GM18867 (cell line): ENCODE data around the gene SPOP.
"Not testable (repeated sequence)": the region's sequence is repeated elsewhere in the genome, so short reads cannot be mapped to it uniquely, and the experiment has no call there.

Experiments used
- ATAC-seq: cut with Tn5 transposase; IDR thresholded peaks from one replicate; pipeline ENCODE4 v1.9.1; 2021; ENCODE audit warnings: mild to moderate bottlenecking, moderate library complexity; ENCODE audit not compliant: unreplicated experiment

SPOP gene

DNA sequence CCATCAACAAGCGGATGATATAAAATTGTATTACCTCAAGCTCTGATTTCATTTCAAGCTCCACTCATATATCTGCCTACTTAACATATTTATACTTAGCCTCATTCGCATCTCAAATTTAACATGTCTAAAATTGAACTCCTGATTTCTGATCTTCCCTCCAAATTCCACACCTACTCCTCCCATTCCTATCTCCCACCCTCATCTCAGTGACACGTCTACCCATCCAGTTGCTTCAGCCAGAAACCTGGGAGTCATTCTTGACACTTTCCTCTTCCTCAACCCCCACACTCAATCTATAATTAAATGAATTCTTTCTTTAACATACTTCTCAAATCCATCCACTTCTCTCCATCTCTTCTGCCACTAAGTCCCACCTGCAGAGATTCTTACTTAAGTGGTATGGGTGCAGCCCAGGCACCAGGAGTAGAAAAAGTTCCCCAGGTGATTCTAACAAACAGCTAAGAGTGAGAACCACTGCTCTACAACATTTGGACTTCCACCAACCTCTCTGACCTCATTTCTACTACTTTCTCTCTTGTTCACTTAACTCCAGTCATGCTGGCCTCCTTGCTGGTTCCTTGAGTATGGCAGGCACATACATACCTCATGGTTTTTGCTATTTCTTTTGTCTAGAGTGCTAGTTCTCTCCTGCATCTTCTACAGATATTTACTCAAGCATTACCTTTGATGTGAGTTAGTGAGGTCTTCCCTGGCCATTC is 18.1 kb downstream of the SPOP start:
- ATAC-seq: no peak

DNA sequence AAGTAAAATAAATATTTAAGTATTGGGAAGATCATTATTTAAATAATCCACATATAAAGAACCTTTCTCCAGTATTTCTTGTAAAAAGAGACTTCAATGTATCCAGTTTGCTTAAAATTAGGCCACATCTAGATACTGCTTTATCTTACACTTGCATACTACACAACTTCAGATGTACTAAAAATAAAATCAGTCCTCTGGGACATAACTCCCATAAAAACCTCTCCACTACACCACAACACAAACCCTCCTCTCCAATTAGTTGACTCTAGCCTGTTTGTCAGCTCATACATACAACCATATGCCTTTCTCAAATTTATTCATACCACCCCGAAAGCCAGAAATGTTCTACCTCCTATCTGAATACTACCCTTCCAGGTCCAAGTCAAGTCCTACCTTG is 21.6 kb downstream of the SPOP start:
- no peak for ATAC-seq

DNA sequence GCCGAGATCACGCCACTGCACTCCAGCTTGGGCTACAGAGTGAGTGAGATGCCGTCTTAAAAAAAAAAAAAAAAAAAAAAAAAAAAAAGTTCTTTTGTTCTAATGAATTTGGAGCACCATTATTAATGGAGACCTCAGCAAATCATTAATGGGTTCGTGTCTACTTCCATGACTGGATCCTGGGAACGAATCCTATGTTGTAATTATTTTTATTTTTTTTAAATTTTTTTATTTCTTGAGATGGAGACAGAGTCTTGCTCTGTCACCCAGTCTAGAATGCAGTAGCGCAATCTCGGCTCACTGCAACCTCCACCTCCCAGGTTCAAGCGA is 30.7 kb downstream of the SPOP start:
- ATAC-seq: no peak

DNA sequence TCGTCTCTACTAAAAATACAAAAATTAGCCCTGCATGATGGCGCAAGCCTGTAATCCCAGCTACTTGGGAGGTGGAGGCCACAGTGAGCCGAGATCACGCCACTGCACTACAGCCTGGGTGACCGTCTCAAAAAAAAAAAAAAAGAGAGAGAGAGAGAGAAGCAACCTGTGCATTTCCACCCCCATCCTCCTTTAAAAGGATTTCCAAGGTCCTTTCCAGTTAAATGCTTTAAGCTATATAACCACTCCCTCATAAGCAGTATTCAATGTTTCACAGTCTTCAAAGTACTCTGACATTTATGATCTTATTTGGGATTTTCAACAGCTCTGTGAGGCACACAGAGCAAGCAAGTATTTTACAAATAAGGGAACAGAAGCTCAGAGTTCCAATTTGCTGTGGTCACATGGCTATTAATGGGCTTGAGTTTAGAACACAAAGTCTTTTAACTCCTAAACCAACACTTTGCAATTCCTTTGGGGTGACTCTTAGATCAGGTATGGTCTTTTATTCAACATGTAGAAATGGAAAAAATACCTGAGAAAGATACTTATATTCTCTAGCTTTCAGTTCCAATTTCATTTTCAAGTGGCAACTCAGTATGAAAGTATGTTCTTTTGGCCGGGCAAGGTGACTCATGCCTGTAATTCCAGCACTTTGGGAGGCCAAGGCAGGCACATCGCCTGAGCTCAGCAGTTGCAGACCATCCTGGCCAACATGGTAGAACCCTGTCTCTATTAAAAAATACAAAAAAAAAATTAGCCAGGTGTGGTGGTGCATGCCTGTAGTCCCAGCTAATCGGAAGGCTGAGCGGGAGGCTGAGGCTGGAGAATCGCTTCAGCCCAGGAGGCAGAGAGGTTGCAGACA is 31.3 kb downstream of the SPOP start:
- ATAC-seq: no peak

DNA sequence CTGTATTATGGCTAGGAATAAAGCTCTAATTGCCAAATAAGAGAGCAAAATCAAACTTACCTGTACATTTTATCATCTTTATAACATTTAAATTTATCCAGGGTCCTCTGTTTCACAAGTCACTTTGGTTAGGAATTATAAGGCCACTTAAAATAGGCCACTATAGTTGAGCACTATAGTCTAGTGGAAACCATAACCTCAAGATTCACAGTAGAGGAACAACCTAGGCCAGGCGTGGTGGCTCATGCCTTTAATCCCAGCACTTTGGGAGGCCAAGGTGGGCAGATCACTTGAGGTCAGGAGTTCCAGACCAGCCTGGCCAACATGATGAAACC is 31.9 kb downstream of the SPOP start:
- ATAC-seq: not testable (repeated sequence)

DNA sequence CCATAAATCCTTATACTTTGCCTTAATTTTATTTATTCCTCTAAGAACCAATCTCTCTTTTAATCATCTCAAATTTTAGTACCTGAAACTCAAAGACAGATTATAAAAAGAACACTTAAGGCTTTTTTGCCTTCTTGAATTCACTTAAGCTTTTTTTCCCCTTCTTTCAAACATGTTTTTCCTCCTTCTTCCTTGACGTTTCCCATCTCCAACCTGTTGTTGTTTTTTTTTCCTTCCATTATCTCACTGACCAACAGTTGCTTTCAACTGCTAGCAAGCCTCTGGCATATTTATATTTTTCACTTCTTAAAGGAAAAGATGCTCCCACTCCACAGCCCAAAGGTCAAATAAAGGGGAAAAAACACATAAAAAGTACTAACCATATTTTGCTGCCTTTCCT is 32.2 kb downstream of the SPOP start:
- no peak for ATAC-seq

DNA sequence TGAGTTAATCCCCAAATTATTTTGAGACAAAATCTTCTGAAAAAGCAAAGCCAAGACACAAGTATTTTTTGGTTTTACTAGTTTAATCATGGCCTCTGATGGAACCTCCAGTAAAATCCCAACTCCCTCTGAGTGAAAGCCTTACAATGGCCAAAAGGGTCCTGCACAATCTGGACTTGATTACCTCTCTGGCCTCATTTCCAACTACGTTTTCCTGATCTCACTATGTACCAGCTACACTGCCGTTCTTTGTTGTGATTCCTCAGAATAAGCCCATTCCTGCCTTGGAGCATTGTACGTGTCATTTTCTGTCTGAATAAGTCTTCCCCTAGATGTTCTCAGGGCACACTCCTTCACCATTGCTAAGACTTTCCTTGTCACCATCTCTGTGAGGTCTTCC is 37.3 kb downstream of the SPOP start:
- ATAC-seq: no peak

DNA sequence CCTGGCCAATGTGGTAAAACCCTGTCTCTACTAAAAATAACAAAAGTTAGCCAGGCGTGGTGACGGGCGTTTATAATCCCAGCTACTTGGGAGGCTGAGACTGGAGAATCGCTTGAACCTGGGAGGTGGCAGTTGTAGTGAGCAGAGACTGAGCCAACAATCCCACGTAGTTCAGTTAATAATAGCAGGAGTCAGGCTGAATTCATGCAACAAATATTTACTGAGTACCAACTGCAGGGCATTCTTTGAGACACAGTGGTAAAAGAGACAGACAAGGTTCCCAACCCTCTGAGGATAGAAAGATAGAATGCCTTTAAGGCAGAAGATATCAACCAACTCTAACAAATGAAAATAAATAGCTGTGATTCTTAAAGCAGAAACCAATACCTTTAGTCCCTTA is 39.1 kb downstream of the SPOP start:
- no peak for ATAC-seq

DNA sequence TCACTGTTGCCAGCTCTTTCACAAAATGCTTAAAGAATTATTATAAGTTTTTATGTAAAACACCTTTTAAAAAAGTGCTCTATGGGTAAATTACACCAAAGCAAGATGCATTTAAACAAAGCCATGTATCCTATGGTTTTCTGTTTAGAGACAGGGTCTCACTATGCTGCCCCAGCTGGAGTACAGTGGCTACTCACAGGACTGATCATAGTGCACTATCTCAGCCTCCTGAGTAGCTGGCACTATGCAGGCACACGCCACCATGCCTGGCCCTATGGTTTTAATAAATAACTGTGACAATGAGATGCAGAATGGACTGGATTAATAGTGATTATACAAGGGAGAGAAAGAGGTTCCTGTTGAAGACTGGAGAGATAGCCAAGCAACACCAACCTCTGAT is 40.2 kb downstream of the SPOP start:
- no peak for ATAC-seq

DNA sequence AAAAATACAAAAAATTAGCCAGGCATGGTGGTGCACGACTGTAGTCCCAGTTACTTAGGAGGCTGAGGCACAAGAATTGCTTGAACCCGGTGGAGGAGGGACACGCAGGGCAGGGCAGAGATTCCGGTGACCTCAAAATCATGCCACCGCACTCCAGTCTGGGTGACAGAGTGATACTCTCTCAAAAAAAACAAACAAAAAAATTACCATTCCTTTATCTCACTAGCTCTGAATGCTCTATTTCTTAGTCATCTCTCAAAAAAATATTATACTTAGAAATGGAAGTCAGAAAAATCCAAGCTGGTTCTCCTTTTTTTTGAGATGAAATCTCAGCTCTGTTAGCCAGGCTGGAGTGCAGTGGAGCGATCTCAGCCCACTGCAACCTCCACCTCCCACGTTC is 40.8 kb downstream of the SPOP start:
- ATAC-seq: no peak

DNA sequence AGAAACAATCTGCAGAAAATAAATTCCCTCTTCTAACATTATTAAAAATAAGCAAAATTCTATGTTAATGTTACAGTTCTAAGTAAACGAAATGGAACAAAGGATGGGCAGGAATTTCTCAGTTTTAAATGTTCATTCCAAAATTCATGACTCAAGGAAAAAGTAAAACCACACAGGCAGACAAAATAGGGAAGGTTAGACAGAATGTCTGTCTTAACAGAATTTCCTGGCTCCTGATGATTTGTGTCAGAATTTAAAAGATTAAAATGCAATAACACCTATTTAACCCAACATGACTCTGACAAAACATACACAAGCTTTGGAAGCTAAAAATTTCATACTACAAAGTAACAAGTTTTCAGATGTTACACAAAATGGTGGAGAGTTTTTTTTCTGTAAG is 42.8 kb downstream of the SPOP start:
- ATAC-seq: no peak

DNA sequence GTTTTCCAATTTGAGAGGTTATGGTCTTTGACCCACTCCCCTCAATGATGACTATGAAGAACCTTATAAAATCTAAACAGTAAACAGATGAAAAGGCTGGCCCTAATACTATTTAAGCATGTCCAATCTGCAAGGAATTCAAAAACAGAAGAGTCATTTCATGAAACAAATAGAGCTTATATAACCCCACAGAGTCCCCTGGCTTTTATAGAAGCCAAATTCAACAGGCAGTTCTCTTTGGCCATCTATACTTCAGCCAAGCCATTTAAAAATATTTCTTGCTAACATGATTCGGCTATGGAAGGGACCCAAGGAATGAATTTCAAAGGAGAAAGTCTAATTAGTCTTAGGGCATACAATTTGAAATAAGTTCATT is 43.4 kb downstream of the SPOP start:
- no peak for ATAC-seq

DNA sequence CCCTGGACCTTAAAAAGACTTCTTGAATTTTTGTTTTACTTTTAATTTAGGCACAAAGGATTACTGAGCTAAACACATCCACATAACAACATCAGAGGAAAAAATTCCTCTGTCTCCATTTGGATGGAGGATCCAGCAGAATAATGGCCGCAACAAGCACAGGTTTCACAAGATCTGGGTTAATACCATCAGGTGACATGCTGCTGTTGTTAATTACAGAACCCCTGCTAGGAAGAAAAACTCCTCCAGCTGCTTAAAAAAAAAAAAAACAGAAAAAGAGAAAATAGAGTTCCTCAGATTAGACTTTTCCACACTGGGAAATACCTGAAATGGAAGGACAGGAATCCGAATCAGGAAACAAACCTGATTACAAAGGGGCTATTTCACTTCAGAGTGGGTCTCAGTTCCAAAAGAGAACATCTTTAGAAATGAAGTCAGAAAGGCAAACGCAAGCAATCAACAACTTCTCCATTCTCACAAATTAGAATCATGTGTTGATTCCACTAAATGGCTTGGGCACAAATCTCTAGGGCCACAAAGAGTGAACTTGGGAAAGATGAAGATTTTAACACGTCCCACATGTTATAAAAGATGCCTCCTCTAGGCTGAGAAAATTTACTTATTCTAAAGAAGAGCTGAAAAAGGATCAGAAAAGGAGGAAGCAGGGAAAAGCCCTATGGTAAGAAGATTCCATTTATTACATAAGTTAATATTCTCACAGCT is 44.0 kb downstream of the SPOP start:
- ATAC-seq: no peak

DNA sequence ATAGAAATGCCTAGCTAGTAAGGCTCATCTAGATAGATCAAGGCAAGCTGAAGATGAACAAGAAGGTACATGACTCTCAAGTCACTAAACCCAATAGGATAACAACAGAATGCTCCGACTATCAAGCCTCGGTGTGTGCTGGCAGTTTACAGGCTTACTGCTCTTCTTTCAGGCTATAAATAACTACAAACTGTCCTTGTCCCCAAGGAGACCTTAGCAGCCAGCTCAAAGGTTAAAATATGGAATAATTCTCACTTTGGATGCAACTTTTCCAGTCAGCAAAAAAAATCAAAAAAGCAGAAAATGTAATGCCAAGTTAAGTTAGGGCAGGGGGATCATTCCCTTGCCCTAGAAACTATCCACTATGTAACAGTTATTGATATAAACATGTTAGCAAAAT is 44.6 kb downstream of the SPOP start:
- no peak for ATAC-seq

DNA sequence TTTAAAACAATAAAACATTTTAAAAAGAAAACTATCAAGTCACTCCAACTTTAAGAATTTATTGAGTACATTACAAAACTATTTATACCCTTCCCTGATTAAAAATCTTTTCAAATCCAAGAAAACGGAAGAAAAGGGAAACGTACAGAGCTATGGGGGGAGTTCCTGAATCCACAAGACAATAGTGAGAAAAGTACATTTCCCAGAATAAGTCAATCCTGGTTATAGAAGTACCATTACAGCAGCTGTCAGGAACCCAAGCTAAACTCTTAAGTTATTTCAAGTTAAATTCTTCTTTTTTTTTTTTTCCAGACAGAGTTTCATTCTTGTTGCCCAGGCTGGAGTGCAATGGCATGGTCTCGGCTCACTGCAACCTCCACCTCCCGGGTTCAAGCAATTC is 45.7 kb downstream of the SPOP start:
- no peak for ATAC-seq

DNA sequence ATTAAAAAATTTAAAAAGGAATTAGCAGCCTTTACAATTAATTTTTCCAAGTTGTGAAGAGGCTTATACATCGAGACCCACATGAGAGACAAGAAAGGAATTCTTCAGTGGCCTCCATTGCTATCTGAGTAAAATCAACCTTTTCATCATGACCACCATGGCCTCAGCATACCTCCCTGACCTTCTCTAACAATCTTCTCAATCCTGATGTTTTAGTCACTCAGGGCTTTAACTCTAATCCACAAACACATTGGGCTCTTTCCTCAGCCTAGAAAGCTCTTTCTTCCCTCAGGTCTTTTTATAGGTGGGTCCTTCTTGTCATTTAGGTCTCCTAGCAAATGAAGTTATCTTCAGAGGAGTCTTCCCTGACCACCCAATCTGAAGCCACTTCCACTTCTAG is 46.4 kb downstream of the SPOP start:
- ATAC-seq: no peak

DNA sequence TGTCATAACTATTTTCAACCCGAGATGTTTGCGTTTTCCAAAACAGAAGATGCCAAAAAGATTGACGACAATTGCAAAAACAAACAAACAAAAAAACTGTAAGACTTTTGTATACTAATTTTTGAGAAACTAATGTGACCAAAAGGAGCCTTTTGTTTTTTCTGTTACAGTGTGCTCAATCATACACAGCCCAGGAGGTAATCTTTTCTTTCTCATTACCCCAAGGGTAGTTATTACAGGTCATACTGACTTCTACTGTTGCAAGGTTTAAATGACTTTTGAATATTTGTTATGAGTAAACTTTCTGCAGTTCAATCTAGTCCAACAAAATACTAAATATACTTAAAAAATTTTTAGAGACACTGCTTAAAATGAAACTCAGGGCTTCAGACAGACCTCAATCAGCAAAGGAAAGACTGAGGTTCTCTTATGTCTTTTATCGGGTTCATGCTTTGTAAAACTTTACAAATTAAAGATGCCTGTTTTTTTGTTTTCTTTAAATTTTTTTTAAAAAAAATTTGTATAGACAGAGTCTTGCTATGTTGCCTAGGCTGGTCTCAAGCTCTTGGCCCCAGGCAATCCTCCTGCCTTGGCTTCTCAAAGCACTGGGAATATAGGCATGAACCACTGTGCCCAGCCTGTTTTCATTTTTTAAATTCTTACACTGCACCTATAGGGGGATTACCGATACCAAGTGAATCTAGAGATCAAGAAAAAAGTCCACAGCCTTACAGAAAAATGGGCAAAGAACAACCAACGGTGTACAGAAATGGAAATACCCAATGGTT is 47.6 kb downstream of the SPOP start:
- ATAC-seq: no peak

DNA sequence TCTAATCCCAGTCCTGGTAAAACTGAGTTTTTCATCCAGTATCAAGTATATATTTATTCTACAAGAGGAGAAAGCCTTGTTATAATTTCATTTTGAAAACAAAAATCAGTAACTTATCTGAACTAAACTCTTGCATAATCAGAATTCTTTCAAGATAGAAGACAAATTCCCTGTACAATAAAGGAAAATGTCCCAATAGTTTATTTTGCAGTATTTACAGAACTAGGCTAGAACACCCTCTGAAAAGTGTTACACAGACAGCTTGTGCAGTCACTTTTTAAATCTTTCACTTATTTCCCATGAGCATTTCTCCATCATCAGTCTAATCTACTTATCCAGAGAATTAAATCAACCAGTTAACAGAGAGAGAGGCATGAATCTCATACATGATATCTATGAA is 48.5 kb downstream of the SPOP start:
- no peak for ATAC-seq

DNA sequence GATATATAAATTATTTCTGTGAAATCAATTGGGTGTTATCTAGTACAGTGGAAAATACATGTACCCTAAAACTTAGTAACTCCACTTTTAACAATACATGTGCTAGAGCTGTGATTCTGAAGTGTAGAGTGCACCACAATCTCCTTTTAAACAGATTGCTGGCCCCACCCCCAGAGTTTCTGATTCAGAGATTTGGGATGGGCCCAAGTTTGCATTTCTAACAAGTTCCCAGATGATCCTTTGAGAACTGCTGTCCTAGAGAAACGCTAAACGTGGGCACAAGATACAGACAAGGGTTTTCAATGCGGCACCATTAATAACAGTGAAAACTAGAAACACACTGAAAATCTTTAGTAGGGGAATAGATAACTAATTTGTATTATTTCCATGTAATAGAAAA is 53.0 kb downstream of the SPOP start:
- no peak for ATAC-seq

DNA sequence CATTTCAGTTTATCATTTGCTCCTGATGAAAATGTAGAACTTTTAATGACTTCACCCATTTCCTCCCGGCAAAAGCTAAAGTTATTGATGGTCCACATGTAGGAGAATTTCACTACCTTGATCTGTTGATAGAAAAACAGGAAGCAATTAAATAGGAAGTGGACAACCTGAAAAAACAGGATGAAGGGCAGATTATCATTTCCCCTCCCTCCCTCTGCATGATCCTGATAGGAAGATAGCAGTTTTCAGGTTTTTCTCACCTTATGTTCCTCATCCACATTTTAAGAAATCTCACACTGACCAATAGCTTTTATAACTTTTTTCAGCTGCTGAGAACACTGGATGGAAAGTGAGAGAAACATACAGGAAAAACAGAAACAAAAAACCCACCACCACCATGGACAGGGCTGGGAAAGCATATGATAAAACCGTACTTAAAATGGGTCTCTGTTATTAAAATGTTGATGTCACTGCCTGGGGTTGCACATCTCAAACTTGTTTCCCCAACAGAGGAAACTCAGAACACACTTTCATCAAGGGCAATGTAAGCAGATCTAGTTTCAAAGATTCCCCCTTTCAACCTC is 55.9 kb downstream of the SPOP start:
- ATAC-seq: no peak

DNA sequence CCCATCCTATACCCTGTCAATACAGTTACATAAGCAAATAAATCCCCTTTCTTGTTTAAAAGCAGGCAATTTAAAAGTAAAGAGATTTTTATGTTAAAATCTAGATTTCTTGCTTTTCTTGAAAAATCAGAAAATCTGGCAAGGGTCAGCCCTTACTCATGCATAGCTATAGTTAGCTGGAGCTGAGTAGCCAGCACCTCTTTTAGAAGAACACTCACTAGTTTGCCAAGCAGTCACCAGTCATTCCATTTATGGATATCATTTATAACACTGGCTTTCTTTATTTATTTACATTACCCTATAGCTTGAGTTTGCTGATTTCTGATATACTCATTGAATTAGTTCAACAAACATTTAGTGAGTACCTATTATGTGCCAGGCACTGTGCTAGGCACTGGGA is 56.5 kb downstream of the SPOP start:
- ATAC-seq: no peak
